SK-N-SH (cell line): Measurements from ENCODE around the gene TMEM109. TPM values are rescaled to one million over a fixed set of nuclear protein-coding genes. Genes with fewer than 3 reads are reported as not detected.

ENCODE experiments used
- CTCF ChIA-PET: fragments of 300-600, 350-600 bp; formaldehyde crosslinking; extraction: SDS; loops from one replicate; lab custom pipeline; 2021; lab: Yijun Ruan, JAX
- POLR2A ChIA-PET: fragments of 350-600 bp; sonication (Branson Sonifier 250); formaldehyde crosslinking; extraction: SDS; loops from one replicate; lab custom pipeline; 2020; ENCODE audit warnings: antibody characterized with exemption, inconsistent platforms; lab: Yijun Ruan, JAX
- DNase-seq: peaks from one replicate; pipeline ENCODE4 v3.0.0; 2012
- H2AFZ ChIP-seq: fragments of 200-600 bp; sonication (generic); 2 replicates; pipeline ENCODE4 v1.8.1; 2016; ENCODE audit warnings: antibody characterized with exemption, mild to moderate bottlenecking, low read depth
- H3F3A ChIP-seq: fragments of 200-600 bp; sonication (generic); replicated peaks from 2 replicates; pipeline ENCODE3; 2016; ENCODE audit warnings: antibody characterized with exemption, mild to moderate bottlenecking; ENCODE audit not compliant: insufficient read depth
- H3K27ac ChIP-seq, 2 experiments: fragments of 200-500 bp in 1 of 2; fragments of 200-600 bp in 1 of 2; sonication (Bioruptor generic) in 1 of 2; sonication (generic), shearing (Covaris generic) in 1 of 2; 2 replicates each; pipeline versions ENCODE4 v1.5.1 to v1.6.1; 2014 to 2016; ENCODE audit warnings: low read depth in 2 of 2, inconsistent platforms in 1 of 2, low read length in 1 of 2, mild to moderate bottlenecking in 1 of 2, mixed read lengths in 1 of 2
- H3K27me3 ChIP-seq: fragments of 200-600 bp; sonication (generic), shearing (Covaris generic); 2 replicates; pipeline ENCODE4 v1.6.1; 2016; ENCODE audit warnings: mixed run types; ENCODE audit not compliant: insufficient read depth
- H3K36me3 ChIP-seq, 2 experiments: fragments of 200-500 bp in 1 of 2; fragments of 200-600 bp in 1 of 2; sonication (Bioruptor generic) in 1 of 2; sonication (generic) in 1 of 2; replicated peaks in 1 of 2; 2 replicates each; pipeline versions ENCODE3 to v1.5.1; 2014 to 2016; ENCODE audit warnings: low read length in 1 of 2, mild to moderate bottlenecking in 1 of 2; ENCODE audit not compliant: insufficient read depth in 2 of 2, control insufficient read depth in 1 of 2
- H3K4me1 ChIP-seq, 2 experiments: fragments of 200-500 bp in 1 of 2; fragments of 200-600 bp in 1 of 2; sonication (Bioruptor generic) in 1 of 2; sonication (generic), shearing (Covaris generic) in 1 of 2; 2 replicates each; pipeline versions ENCODE4 v1.5.1 to v1.6.1; 2014 to 2016; ENCODE audit warnings: low read depth in 1 of 2, low read length in 1 of 2, mixed run types in 1 of 2; ENCODE audit not compliant: insufficient read depth in 2 of 2, control insufficient read depth in 1 of 2
- H3K4me2 ChIP-seq: fragments of 200-600 bp; sonication (generic), shearing (Covaris generic); 2 replicates; pipeline ENCODE4 v1.6.1; 2017; ENCODE audit warnings: mixed run types
- H3K4me3 ChIP-seq, 2 experiments: fragments of 200-500 bp in 1 of 2; fragments of 200-600 bp in 1 of 2; sonication (Bioruptor generic) in 1 of 2; sonication (generic), shearing (Covaris generic) in 1 of 2; 2 replicates each; pipeline versions ENCODE4 v1.5.1 to v1.8.1; 2014 to 2016; ENCODE audit warnings: low read depth in 2 of 2, inconsistent platforms in 1 of 2, low read length in 1 of 2, mild to moderate bottlenecking in 1 of 2, mixed read lengths in 1 of 2, moderate library complexity in 1 of 2
- H3K79me2 ChIP-seq: fragments of 200-600 bp; sonication (generic); 2 replicates; pipeline ENCODE4 v1.8.1; 2017; ENCODE audit warnings: mild to moderate bottlenecking; ENCODE audit not compliant: insufficient read depth
- H3K9ac ChIP-seq: fragments of 200-600 bp; sonication (generic); 2 replicates; pipeline ENCODE4 v1.6.1; 2017; ENCODE audit warnings: mixed run types
- H3K9me2 ChIP-seq: fragments of 200-600 bp; sonication (generic); 2 replicates; pipeline ENCODE4 v1.6.1; 2017; ENCODE audit warnings: mixed run types
- H3K9me3 ChIP-seq: fragments of 200-600 bp; sonication (generic); 2 replicates; pipeline ENCODE4 v1.6.1; 2017; ENCODE audit warnings: mixed run types, mild to moderate bottlenecking, moderate library complexity
- H4K20me1 ChIP-seq: fragments of 200-600 bp; sonication (generic); 2 replicates; pipeline ENCODE4 v1.6.1; 2017; ENCODE audit warnings: mild to moderate bottlenecking, mixed run types; ENCODE audit not compliant: insufficient read depth
- CHD2 ChIP-seq: fragments of 150-350 bp; IDR thresholded peaks from 2 replicates; pipeline ENCODE4 v1.6.1; 2018; ENCODE audit warnings: low read length; ENCODE audit not compliant: partially characterized antibody
- EZH2phosphoT487 ChIP-seq: fragments of 200-600 bp; sonication (generic); IDR thresholded peaks from 2 replicates; pipeline ENCODE4 v1.6.1; 2017; ENCODE audit warnings: low read depth, mixed run types, mild to moderate bottlenecking, antibody characterized with exemption, moderate library complexity, borderline replicate concordance
- FOXM1 ChIP-seq: IDR thresholded peaks from 2 replicates; pipeline ENCODE4 v1.4.0; 2012; ENCODE audit warnings: low read depth, mild to moderate bottlenecking
- IRF3 ChIP-seq: fragments of 150-350 bp; IDR thresholded peaks from 2 replicates; pipeline ENCODE4 v1.6.1; 2016; ENCODE audit warnings: mild to moderate bottlenecking, low read depth, low read length
- JUND ChIP-seq: IDR thresholded peaks from 2 replicates; pipeline ENCODE4 v1.4.0; 2012
- MAX ChIP-seq: IDR thresholded peaks from 2 replicates; pipeline ENCODE4 v1.4.0; 2012; ENCODE audit warnings: low read depth
- NRF1 ChIP-seq: IDR thresholded peaks from 2 replicates; pipeline ENCODE4 v1.6.1; 2012; ENCODE audit warnings: low read depth, mild to moderate bottlenecking, low read length
- POLR2AphosphoS5 ChIP-seq: IDR thresholded peaks from 2 replicates; pipeline ENCODE4 v1.6.1; 2012; ENCODE audit warnings: low read depth, low read length
- REST ChIP-seq: IDR thresholded peaks from 2 replicates; pipeline ENCODE4 v1.6.1; 2012; ENCODE audit warnings: mild to moderate bottlenecking, low read depth, low read length, moderate library complexity
- RXRA ChIP-seq: IDR thresholded peaks from 2 replicates; pipeline ENCODE4 v1.4.0; 2012; ENCODE audit warnings: low read depth, mild to moderate bottlenecking, borderline replicate concordance
- SIN3A ChIP-seq: IDR thresholded peaks from 2 replicates; pipeline ENCODE4 v1.6.1; 2012; ENCODE audit warnings: low read depth, mild to moderate bottlenecking, low read length, moderate library complexity, borderline replicate concordance
- SMC3 ChIP-seq: IDR thresholded peaks from 2 replicates; pipeline ENCODE4 v1.6.1; 2012; ENCODE audit warnings: low read depth, low read length, improper control_type of control experiment
- TEAD4 ChIP-seq: IDR thresholded peaks from 2 replicates; pipeline ENCODE4 v1.4.0; 2012; ENCODE audit warnings: mild to moderate bottlenecking, borderline replicate concordance; ENCODE audit not compliant: insufficient read depth
- USF1 ChIP-seq: IDR thresholded peaks from 2 replicates; pipeline ENCODE4 v1.4.0; 2012; ENCODE audit warnings: low read depth, borderline replicate concordance
- USF2 ChIP-seq: fragments of 150-350 bp; IDR thresholded peaks from 2 replicates; pipeline ENCODE4 v1.6.1; 2017; ENCODE audit warnings: antibody characterized with exemption, low read length, low read depth, borderline replicate concordance
- WGBS: methylation state at CpG from one replicate; pipeline ENCODE4 v1.1.6; 2017; ENCODE audit warnings: low lambda C conversion rate; 5-methylcytosine and 5-hydroxymethylcytosine counted together
- polyA plus RNA-seq, 3 experiments: library from polyadenylated mRNA; depleted of rRNA; stranded (reverse); fragments of >200 nt; gene quantifications; 2 replicates each; pipeline ENCODE4 v1.2.3, GENCODE V29; 2012

The TMEM109 gene
- polyA plus RNA-seq, 1 of the 3 experiments (the other 2 are of a cell fraction) = 52.7 TPM

GRCh38 chr11:60879971-60880588 is 33.9 kb upstream of the TMEM109 start:
- no peaks in the 10 kb centered on the region for H4K20me1 ChIP-seq
- no peak overlapping the region for H3K4me2 ChIP-seq
- no peak overlapping the region for H3K9ac ChIP-seq
- H2AFZ ChIP-seq = no peak overlapping the region
- no peak overlapping the region for H3K27ac ChIP-seq
- WGBS = 84% methylated on average over 4 of the region's 5 CpGs
- TF ChIP-seq MAX = no peak
- TF ChIP-seq USF2 = no peak
- TF ChIP-seq USF1 = no peak
- TF ChIP-seq NRF1 = no peak
- TF ChIP-seq SMC3 = no peak
- no peak for TF ChIP-seq POLR2AphosphoS5
- no peak for TF ChIP-seq EZH2phosphoT487
- TF ChIP-seq CHD2 = no peak
- TF ChIP-seq RXRA = no peak
- no peak for TF ChIP-seq FOXM1
- TF ChIP-seq IRF3 = no peak
- no peak for TF ChIP-seq TEAD4
- TF ChIP-seq REST = no peak
- no peak for TF ChIP-seq JUND
- no peak for TF ChIP-seq SIN3A
- CTCF ChIA-PET = interaction anchor here (1.8 kb wide), 1 partner anchor 49 kb away, joined by 15 read pairs; no protein-coding TSS in a partner anchor
- H3K9me2 ChIP-seq = no peaks in the 10 kb centered on the region
- H3K27me3 ChIP-seq = no peaks in the 10 kb centered on the region
- peaks cover 0 to 20% of the 10 kb centered on the region in 2 experiments for H3K36me3 ChIP-seq
- no peaks in the 10 kb centered on the region for H3K4me1 ChIP-seq
- H3K79me2 ChIP-seq = no peaks in the 10 kb centered on the region
- H3F3A ChIP-seq = no peaks in the 10 kb centered on the region
- DNase-seq = no peak
- H3K4me3 ChIP-seq = no peak overlapping the region
- POLR2A ChIA-PET = no interaction called here
- H3K9me3 ChIP-seq = no peaks in the 10 kb centered on the region
